Uterus (tissue), 2 donors: Measurements from ENCODE around the gene PLCL1.

Source experiments
- CTCF ChIP-seq, 4 experiments: fragments of 200-600 bp in 2 of 4; fragments of 450-650 bp in 2 of 4; sonication (generic) in 2 of 4; IDR thresholded peaks; one replicate each; pipeline ENCODE4 v1.5.1; 2016 to 2019; ENCODE audit warnings: antibody characterized with exemption in 4 of 4, mild to moderate bottlenecking in 2 of 4, moderate library complexity in 1 of 4
- POLR2A ChIP-seq, 2 donors: fragments of 450-650 bp; IDR thresholded peaks; one replicate each; pipeline ENCODE4 v1.6.1; 2016; ENCODE audit warnings: antibody characterized with exemption in 2 of 2, mild to moderate bottlenecking in 1 of 2, moderate library complexity in 1 of 2

GRCh38 chr2:197760293-197760657 is 44.1 kb upstream of the PLCL1 start:
- no peak for TF ChIP-seq CTCF (IDR thresholded peaks at IDR 0.05)
- TF ChIP-seq POLR2A (IDR thresholded peaks at IDR 0.05) = no peak
